GM19099 (cell line): Measurements from ENCODE around the gene CBFA2T2.

Experiments
- POLR2A ChIP-seq: IDR thresholded peaks from 3 replicates; pipeline ENCODE4 v1.6.1; 2011; ENCODE audit warnings: low read depth; ENCODE audit not compliant: insufficient read length; ENCODE audit errors: extremely low read depth

The CBFA2T2 gene

DNA sequence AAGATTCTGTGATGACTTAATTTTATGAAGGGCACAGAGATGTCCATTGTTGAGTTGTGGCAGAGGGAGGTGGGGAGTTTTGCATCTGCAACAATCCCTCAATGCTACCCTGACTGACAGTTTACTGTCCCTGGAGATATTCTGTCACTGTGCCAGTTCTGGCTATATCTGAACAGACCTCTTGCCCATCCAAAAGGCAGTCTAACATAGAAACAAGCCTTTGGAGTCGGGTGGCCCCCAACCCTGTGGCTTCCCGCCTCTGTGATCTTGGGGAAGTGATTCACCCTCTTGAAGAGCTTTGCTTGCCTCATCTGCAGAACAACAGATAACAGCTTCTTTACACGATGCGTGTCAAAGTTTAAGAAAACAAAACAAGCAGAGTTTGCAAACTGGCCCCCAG is 200.1 kb downstream of the CBFA2T2 start:
- no peak for TF ChIP-seq POLR2A

DNA sequence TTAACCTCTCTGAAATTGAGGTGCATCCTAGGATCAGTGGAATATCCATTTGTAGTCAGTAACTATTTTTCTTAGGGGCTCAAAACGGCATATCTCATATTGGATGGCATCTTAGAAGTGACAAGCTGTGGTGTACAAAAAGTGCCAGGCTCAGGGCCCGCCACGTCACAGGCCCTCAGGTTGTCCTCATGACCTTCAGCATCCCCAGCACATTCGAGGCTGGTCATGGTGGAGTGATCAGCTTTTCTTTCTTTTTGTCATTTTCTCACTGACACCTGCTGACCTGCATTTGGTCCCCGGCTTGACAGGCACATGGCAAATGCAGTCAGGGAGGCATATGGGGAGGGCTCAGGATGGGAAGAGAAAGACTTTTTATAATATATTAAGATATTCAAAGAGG is 203.4 kb downstream of the CBFA2T2 start:
- no peak for TF ChIP-seq POLR2A

DNA sequence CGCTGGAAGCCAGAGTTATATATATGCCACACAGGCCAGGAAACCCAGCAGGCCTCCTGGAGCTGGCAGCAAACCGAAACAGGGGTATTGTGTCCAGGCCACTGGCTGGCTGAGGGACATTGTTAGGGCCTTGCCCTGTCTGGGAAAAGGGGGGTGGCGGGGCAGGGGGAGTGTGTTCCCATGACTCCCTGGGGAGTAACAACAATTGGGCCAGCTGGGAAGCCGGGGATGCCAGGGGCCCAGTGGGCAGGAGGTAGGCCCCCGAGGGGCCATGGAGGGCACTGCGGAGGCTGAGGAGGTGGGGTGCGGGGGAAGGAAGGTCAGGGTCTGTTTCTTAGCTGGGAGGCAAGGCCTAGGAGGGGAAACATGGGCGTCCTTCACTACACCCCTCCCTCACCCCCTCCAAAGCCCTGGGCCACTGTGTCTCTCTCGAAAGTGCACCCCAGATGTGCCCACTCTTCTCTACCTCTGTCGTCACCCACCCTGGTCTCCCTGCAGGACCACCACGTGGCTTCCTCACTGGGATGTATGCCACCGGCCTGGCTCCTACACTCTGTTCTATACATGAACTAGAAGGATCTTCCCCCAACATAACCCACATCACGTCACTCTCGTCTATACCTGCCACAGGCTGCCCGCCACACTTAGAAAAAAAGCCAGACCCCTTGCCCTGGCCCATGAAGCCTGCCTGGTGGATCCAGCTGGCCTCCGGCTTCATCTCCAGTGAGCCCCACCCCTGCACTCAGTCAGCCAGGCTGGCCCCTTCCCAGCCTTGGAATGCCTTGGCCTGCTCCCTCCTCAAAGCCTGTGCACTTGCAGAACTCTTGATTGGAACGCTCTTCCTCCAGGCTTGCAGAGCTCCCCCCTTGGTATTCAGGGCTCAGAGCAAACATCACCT is 204.1 kb downstream of the CBFA2T2 start:
- TF ChIP-seq POLR2A, result no peak

DNA sequence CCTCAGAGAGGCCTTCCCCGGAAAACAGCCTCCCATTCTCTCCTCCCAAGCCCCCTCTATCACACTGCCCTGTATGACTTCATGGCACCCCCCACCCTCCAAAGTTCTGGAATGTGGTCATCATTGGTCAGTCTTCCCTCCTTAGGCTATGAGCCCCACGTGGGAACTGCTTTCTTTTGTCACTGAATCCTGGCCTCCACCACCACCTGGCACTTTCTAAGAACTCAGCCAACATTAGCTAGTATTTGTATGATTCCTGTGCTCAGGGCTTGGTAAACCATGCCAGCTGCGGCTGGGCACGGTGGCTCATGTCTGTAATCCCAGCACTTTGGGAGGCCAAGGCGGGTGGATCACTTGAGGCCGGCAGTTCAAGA is 204.7 kb downstream of the CBFA2T2 start:
- TF ChIP-seq POLR2A, result no peak

DNA sequence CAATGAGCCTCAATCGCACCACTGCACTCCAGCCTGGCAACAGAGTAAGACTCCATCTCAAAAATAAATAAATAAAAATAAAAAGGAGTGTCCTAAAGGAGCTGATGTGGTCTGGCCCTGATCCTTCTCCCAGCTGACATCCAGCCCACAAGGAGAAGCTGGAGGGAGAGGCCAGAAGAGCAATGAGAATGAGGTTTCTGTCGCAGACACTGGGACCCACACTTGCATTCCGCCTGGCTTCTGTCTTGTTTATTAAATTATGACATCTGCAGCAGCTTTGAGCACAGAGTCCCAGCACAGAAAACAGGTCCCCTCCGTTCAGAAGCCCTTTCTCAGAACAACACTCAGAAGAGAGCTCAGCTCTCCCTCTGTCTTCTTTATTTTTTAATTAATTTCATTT is 206.6 kb downstream of the CBFA2T2 start:
- TF ChIP-seq POLR2A, result no peak

DNA sequence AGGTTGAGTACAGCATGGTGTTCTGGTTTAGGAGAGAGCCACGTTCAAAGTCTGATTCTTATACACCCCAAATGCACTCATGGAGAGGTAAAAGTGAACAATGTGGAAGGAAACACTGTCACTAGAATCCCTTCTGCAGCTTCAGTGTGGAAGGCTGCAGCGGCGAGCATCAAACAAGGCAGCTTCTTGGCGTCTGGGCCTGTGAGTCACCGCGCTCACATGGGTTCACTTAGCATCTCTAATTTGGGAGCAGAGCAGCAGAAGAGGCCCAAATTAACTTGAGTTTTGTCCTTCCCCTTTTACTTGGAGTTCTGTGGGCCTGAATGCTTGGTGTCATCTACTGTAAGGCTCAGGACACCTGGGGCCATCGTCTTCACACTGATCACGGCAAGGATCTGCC is 207.2 kb downstream of the CBFA2T2 start:
- TF ChIP-seq POLR2A, result no peak
